WERI-Rb-1 (cell line): ENCODE data around the gene AGPAT3.

Source experiments
- DNase-seq: peaks from one replicate; pipeline ENCODE4 v3.0.0-alpha.2; 2020
- H3K27ac ChIP-seq: fragments of 250-450 bp; sonication (Bioruptor Pico); 2 replicates; pipeline ENCODE4 v1.5.1; 2020; ENCODE audit warnings: mild to moderate bottlenecking, moderate library complexity
- H3K27me3 ChIP-seq: fragments of 250-450 bp; sonication (Bioruptor Pico); 2 replicates; pipeline ENCODE4 v1.5.1; 2021; ENCODE audit warnings: mild to moderate bottlenecking, low read depth, moderate library complexity; ENCODE audit not compliant: insufficient read depth, severe bottlenecking
- H3K36me3 ChIP-seq: fragments of 250-450 bp; sonication (Bioruptor Pico); 2 replicates; pipeline ENCODE4 v1.5.1; 2020; ENCODE audit warnings: mild to moderate bottlenecking, moderate library complexity
- H3K4me3 ChIP-seq: 2 replicates; pipeline ENCODE4 v1.5.1; 2011; ENCODE audit warnings: low read depth, mild to moderate bottlenecking, control low read depth, low read length
- H3K9me3 ChIP-seq: fragments of 250-450 bp; sonication (Bioruptor Pico); 2 replicates; pipeline ENCODE4 v1.5.1; 2021; ENCODE audit warnings: mild to moderate bottlenecking, moderate library complexity; ENCODE audit not compliant: severe bottlenecking
- CTCF ChIP-seq: IDR thresholded peaks from 2 replicates; pipeline ENCODE4 v1.5.1; 2011; ENCODE audit warnings: low read depth, mild to moderate bottlenecking, control low read depth, inconsistent platforms, low read length

Gene AGPAT3

GRCh38 chr21:43956670-43957035 is 91.6 kb downstream of the AGPAT3 start:
- Histone ChIP-seq H3K4me3 (no peak overlapping the region), H3K27ac (no peak overlapping the region), H3K27me3 (no peaks in the 10 kb centered on the region), H3K36me3 (peaks cover 27% of the 10 kb centered on the region), H3K9me3 (no peaks in the 10 kb centered on the region)
- DNase-seq = no peak
- TF ChIP-seq CTCF = no peak

- no peak for DNase-seq
- H3K36me3 ChIP-seq = peaks cover 27% of the 10 kb centered on the region
- no peaks in the 10 kb centered on the region for H3K9me3 ChIP-seq
- no peak for TF ChIP-seq CTCF
- H3K27me3 ChIP-seq = no peaks in the 10 kb centered on the region
- H3K27ac ChIP-seq = no peak overlapping the region
- no peak overlapping the region for H3K4me3 ChIP-seq
These were observed 92.1 kb downstream of the AGPAT3 start for GRCh38 chr21:43957128-43957571.

- H3K27ac ChIP-seq = no peak overlapping the region
- no peaks in the 10 kb centered on the region for H3K9me3 ChIP-seq
- H3K4me3 ChIP-seq = no peak overlapping the region
- no peak for DNase-seq
- TF ChIP-seq CTCF = no peak
- no peaks in the 10 kb centered on the region for H3K27me3 ChIP-seq
- peaks cover 34% of the 10 kb centered on the region for H3K36me3 ChIP-seq
These were observed 92.8 kb downstream of the AGPAT3 start for GRCh38 chr21:43957611-43958362.

GRCh38 chr21:43958364-43959158 is 93.5 kb downstream of the AGPAT3 start:
- Histone ChIP-seq H3K27ac (no peak overlapping the region), H3K4me3 (no peak overlapping the region)
- TF ChIP-seq CTCF = no peak

GRCh38 chr21:43959231-43960116 is 94.5 kb downstream of the AGPAT3 start:
- Histone ChIP-seq H3K4me3 (no peak overlapping the region), H3K27ac (no peak overlapping the region), H3K36me3 (peaks cover 43% of the 10 kb centered on the region), H3K27me3 (no peaks in the 10 kb centered on the region), H3K9me3 (no peaks in the 10 kb centered on the region)
- no peak for DNase-seq
- no peak for TF ChIP-seq CTCF

More at GRCh38 chr21:43958364-43959158, 93.5 kb downstream of the AGPAT3 start:
- H3K27me3 ChIP-seq = no peaks in the 10 kb centered on the region
- H3K9me3 ChIP-seq = no peaks in the 10 kb centered on the region
- DNase-seq = no peak
- peaks cover 36% of the 10 kb centered on the region for H3K36me3 ChIP-seq
